ENCODE measurements around the gene P2RX2.

The P2RX2 gene

DNA sequence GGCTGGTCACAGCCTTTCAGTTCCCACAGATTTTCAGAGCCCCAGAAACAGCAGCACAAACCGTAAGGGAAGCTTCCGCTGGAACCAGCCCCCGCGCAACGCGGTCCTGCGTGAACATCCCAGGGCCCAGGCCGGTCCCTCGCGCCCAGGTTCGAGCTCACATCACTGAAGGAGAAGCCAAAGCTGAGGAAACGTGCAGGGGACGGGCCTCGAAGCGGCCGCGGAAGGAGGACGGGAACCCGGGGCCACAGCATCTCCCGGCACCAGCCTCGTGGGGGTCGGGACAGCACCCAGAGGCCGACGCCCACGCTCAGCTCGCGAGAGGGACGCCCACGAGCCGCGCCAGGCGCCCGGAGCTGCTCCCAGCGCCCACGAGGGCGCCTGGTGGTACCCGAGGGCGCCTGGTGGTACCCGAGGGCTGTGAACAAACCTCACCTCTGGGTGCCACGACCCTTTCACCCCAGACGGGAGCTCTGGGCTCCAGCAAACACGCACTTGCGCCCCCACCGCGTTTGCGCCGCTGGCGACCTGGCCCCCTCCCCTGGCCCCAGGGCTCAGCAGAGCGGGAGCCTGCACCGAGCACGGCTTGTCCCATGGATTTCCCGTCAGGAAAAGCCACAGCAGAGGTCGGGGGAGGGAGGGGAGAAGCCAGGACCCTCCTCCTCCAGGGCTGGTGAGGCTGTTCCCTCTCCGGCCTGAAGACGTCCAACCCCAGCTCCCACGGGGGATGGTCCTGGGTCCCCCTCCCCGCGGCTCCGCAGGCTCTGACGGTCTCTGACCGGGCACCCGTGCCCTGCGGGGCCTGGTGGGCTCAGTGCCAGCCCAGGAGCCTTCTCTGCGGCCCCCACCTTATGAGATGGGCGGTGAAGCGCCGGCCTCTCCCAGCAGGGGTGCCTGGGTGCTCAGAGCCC, 15.1 kb upstream of the P2RX2 start:
- Histone ChIP-seq H2AK5ac (ENCODE audit: low read depth, low read length) (peak overlapping the region; percentile 79), H2BK15ac (ENCODE audit: low read length) (peak overlapping the region; percentile 91), H2BK12ac (ENCODE audit: low read length) (peak overlapping the region; percentile 22), H3K4me2 (ENCODE audit: insufficient read depth, low read length, poor library complexity, severe bottlenecking) (peak overlapping the region; percentile 2), H3K4ac (ENCODE audit: low read length) (peak overlapping the region; percentile 76), H4K8ac (ENCODE audit: low read depth, low read length) (no peak overlapping the region), H3K23ac (ENCODE audit: low read depth, low read length, poor library complexity) (peak overlapping the region; percentile 45), H3K9ac (ENCODE audit: low read depth, low read length, poor library complexity) (peak overlapping the region; percentile 60), H2AFZ (ENCODE audit: low read length) (peak overlapping the region; percentile 78), H3K18ac (ENCODE audit: low read length) (peak overlapping the region; percentile 90), H3K4me3 (ENCODE audit: low read length in 2 of 2) (no peak overlapping the region), H3K27ac (replicated peaks; ENCODE audit: low read length) (no peak overlapping the region), H3K4me1 (ENCODE audit: control insufficient read depth in 2 of 2, insufficient read depth in 1 of 2, low read depth in 1 of 2, low read length in 2 of 2) (peaks cover 17 to 37% of the 10 kb centered on the region in 2 donors), H2BK120ac (ENCODE audit: low read depth, low read length) (no peak overlapping the region), H3K14ac (ENCODE audit: low read length) (peak overlapping the region; percentile 25), H3K9me3 (replicated peaks in 1 of 2; ENCODE audit: control insufficient read depth in 2 of 2, insufficient read depth in 1 of 2, low read depth in 1 of 2, low read length in 2 of 2) (no peaks in the 10 kb centered on the region), H3K79me1 (ENCODE audit: low read depth, low read length) (no peaks in the 10 kb centered on the region), H4K91ac (ENCODE audit: low read depth, low read length, poor library complexity) (no peak overlapping the region), H3K36me3 (replicated peaks in 1 of 2; ENCODE audit: control insufficient read depth in 2 of 2, insufficient read depth in 2 of 2, low read length in 2 of 2) (no peaks in the 10 kb centered on the region), H3K27me3 (ENCODE audit: control insufficient read depth in 3 of 3, insufficient read depth in 3 of 3, low read depth in 1 of 3, low read length in 3 of 3) (peaks cover 0 to 39% (median 19%) of the 10 kb centered on the region in 3 experiments), H2BK5ac (ENCODE audit: low read length) (peak overlapping the region; percentile 53)
- DNase-seq (ENCODE audit: low spot score): no peak
- WGBS, 2 donors (ENCODE audit: extremely low coverage in 2 of 2, insufficient read length in 2 of 2, insufficient replicate concordance in 1 of 2): no CpG with 5 or more reads among the region's 67 CpGs

DNA sequence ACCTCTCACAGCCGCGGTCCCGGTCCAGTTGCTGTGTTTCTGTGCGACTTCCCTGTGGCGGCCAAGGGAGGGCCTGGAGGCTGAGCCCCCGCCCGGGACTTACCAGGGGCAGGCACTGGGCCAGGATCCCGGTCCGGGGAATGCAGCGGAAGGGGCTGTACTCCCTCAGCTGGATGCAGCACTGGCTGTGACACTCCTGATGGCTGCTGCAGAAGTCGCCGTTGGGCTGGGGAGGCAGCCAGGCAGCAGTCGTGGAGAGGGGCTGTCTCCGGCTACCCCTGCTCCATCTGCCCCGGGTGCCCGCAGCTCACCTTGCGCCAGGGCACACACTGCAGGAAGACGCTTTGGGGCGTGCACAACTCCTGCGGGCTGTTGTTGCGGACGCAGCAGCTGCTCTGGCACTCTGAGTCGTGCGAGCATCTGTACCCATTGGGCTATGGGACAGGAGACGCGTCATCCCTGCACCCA, 14.4 kb upstream of the P2RX2 start:
- Histone ChIP-seq H2BK5ac (ENCODE audit: low read length) (peak overlapping the region; percentile 53), H3K4me1 (ENCODE audit: control insufficient read depth in 2 of 2, insufficient read depth in 1 of 2, low read depth in 1 of 2, low read length in 2 of 2) (peaks cover 21 to 43% of the 10 kb centered on the region in 2 donors), H3K4me2 (ENCODE audit: insufficient read depth, low read length, poor library complexity, severe bottlenecking) (no peak overlapping the region), H3K27ac (replicated peaks; ENCODE audit: low read length) (no peak overlapping the region), H3K4me3 (ENCODE audit: low read length in 2 of 2) (no peak overlapping the region), H2AFZ (ENCODE audit: low read length) (no peak overlapping the region), H2BK12ac (ENCODE audit: low read length) (peak overlapping the region; percentile 73), H4K8ac (ENCODE audit: low read depth, low read length) (no peak overlapping the region), H3K9me3 (replicated peaks in 1 of 2; ENCODE audit: control insufficient read depth in 2 of 2, insufficient read depth in 1 of 2, low read depth in 1 of 2, low read length in 2 of 2) (no peaks in the 10 kb centered on the region), H3K27me3 (ENCODE audit: control insufficient read depth in 3 of 3, insufficient read depth in 3 of 3, low read depth in 1 of 3, low read length in 3 of 3) (peaks cover 0 to 40% (median 19%) of the 10 kb centered on the region in 3 experiments), H3K79me1 (ENCODE audit: low read depth, low read length) (no peaks in the 10 kb centered on the region), H2BK15ac (ENCODE audit: low read length) (peak overlapping the region; percentile 64), H4K91ac (ENCODE audit: low read depth, low read length, poor library complexity) (peak overlapping the region; percentile 72), H3K14ac (ENCODE audit: low read length) (peak overlapping the region; percentile 25), H2AK5ac (ENCODE audit: low read depth, low read length) (peak overlapping the region; percentile 79), H3K9ac (ENCODE audit: low read depth, low read length, poor library complexity) (peak overlapping the region; percentile 60), H3K23ac (ENCODE audit: low read depth, low read length, poor library complexity) (peak overlapping the region; percentile 45), H3K18ac (ENCODE audit: low read length) (peak overlapping the region; percentile 90), H3K36me3 (replicated peaks in 1 of 2; ENCODE audit: control insufficient read depth in 2 of 2, insufficient read depth in 2 of 2, low read length in 2 of 2) (no peaks in the 10 kb centered on the region), H3K4ac (ENCODE audit: low read length) (no peak overlapping the region), H2BK120ac (ENCODE audit: low read depth, low read length) (no peak overlapping the region)
- DNase-seq (ENCODE audit: low spot score): no peak
- no CpG with 5 or more reads among the region's 26 CpGs for WGBS, 2 donors (ENCODE audit: extremely low coverage in 2 of 2, insufficient read length in 2 of 2, insufficient replicate concordance in 1 of 2)

DNA sequence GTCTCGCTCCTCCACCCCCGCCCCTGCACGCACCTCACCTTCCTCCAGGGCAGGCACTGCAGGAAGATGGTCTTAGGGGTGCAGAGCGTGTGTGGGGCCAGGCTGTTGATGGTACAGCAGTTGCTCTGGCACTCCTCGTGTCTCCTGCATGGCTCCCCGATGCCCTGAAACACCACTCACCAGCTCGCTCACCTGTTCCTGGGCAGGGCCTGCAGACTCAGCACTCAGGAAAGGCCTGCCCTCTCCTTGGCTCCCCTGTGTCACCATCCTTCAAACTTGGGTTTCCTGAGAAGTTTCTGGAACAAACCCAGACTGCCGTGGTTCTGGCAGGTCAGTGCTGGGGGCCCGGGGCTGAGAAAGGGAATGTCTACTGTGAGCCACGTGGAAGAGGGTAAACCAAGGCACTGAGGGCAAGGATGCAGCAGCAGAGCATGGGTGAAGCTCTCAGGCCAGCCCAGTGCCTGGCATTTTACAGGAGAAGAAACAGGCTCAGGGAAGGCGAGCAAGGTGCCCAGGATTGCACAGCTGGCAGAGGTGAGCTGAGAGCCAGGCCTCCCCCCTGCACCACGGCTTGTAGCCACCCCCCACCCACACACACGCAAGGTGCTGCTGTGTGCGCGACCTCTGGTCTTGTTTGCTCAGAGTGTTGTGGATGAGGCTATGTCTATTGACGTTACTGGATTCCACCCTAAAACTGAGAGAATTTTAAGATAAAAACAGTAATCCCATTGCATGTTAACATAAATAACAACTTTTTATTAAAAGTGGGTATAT, 13.7 kb upstream of the P2RX2 start:
- H2AFZ ChIP-seq (ENCODE audit: low read length): no peak overlapping the region

More for the DNA sequence above, 13.7 kb upstream of the P2RX2 start:
- Histone ChIP-seq H3K4me3 (ENCODE audit: low read length in 2 of 2) (no peak overlapping the region), H3K4me2 (ENCODE audit: insufficient read depth, low read length, poor library complexity, severe bottlenecking) (no peak overlapping the region), H3K9ac (ENCODE audit: low read depth, low read length, poor library complexity) (peak overlapping the region; percentile 7), H3K18ac (ENCODE audit: low read length) (peak overlapping the region; percentile 90), H3K9me3 (replicated peaks in 1 of 2; ENCODE audit: control insufficient read depth in 2 of 2, insufficient read depth in 1 of 2, low read depth in 1 of 2, low read length in 2 of 2) (no peaks in the 10 kb centered on the region), H3K27ac (replicated peaks; ENCODE audit: low read length) (no peak overlapping the region), H2BK120ac (ENCODE audit: low read depth, low read length) (no peak overlapping the region), H2BK15ac (ENCODE audit: low read length) (peak overlapping the region; percentile 61), H3K27me3 (ENCODE audit: control insufficient read depth in 3 of 3, insufficient read depth in 3 of 3, low read depth in 1 of 3, low read length in 3 of 3) (peaks cover 0 to 40% (median 22%) of the 10 kb centered on the region in 3 experiments), H3K36me3 (replicated peaks in 1 of 2; ENCODE audit: control insufficient read depth in 2 of 2, insufficient read depth in 2 of 2, low read length in 2 of 2) (no peaks in the 10 kb centered on the region), H2BK5ac (ENCODE audit: low read length) (peak overlapping the region; percentile 39), H3K23ac (ENCODE audit: low read depth, low read length, poor library complexity) (peak overlapping the region; percentile 45), H3K14ac (ENCODE audit: low read length) (peak overlapping the region; percentile 25), H3K79me1 (ENCODE audit: low read depth, low read length) (no peaks in the 10 kb centered on the region), H3K4me1 (ENCODE audit: control insufficient read depth in 2 of 2, insufficient read depth in 1 of 2, low read depth in 1 of 2, low read length in 2 of 2) (peaks cover 21 to 43% of the 10 kb centered on the region in 2 donors), H2BK12ac (ENCODE audit: low read length) (no peak overlapping the region), H3K4ac (ENCODE audit: low read length) (no peak overlapping the region), H2AK5ac (ENCODE audit: low read depth, low read length) (peak overlapping the region; percentile 79), H4K8ac (ENCODE audit: low read depth, low read length) (no peak overlapping the region), H4K91ac (ENCODE audit: low read depth, low read length, poor library complexity) (no peak overlapping the region)
- WGBS, 2 donors (ENCODE audit: extremely low coverage in 2 of 2, insufficient read length in 2 of 2, insufficient replicate concordance in 1 of 2): no CpG with 5 or more reads among the region's 16 CpGs
- DNase-seq (ENCODE audit: low spot score): no peak
